Common myeloid progenitor, CD34-positive (primary cell): ENCODE measurements around the gene ITPR2.

Source experiments
- CTCF ChIA-PET: fragments of 350-600 bp; sonication (Branson Sonifier 250); formaldehyde crosslinking; loops from one replicate; lab custom pipeline; 2021; ENCODE audit warnings: antibody characterized with exemption; lab: Charles Lee
- POLR2A ChIA-PET: fragments of 350-600 bp; sonication (Branson Sonifier 250); formaldehyde crosslinking; loops from one replicate; lab custom pipeline; 2021; ENCODE audit warnings: antibody characterized with exemption; lab: Charles Lee
- DNase-seq, 3 donors: peaks; one replicate each; pipeline versions ENCODE4 v3.0.0 to v3.0.0-alpha.2; 2013
- H3K27ac ChIP-seq, 2 experiments: 1 replicate in 1 of 2; 2 replicates in 1 of 2; pipeline ENCODE4 v1.7.0; 2013; ENCODE audit warnings: inconsistent platforms in 2 of 2, low read length in 2 of 2, mild to moderate bottlenecking in 2 of 2, low read depth in 1 of 2, moderate library complexity in 1 of 2; ENCODE audit not compliant: severe bottlenecking in 2 of 2, insufficient read depth in 1 of 2, poor library complexity in 1 of 2
- H3K27me3 ChIP-seq, 5 experiments: replicated peaks in 2 of 5; 1 replicate in 3 of 5; 2 replicates in 2 of 5; pipeline versions ENCODE4 v1.6.1 to v1.7.0; 2013; ENCODE audit warnings: low read length in 4 of 5, mild to moderate bottlenecking in 2 of 5, moderate library complexity in 2 of 5, inconsistent platforms in 1 of 5; ENCODE audit not compliant: insufficient read depth in 5 of 5, control insufficient read depth in 4 of 5
- H3K36me3 ChIP-seq, 4 experiments: 1 replicate in 2 of 4; 2 replicates in 2 of 4; pipeline versions ENCODE4 v1.6.1 to v1.7.0; 2013; ENCODE audit warnings: low read length in 3 of 4, control low read depth in 1 of 4, mild to moderate bottlenecking in 1 of 4; ENCODE audit not compliant: control insufficient read depth in 4 of 4, insufficient read depth in 4 of 4
- H3K4me1 ChIP-seq, 4 experiments: 1 replicate in 3 of 4; 2 replicates in 1 of 4; pipeline versions ENCODE4 v1.6.1 to v1.7.1; 2013; ENCODE audit warnings: low read length in 3 of 4, mild to moderate bottlenecking in 3 of 4, control low read depth in 1 of 4, inconsistent platforms in 1 of 4, moderate library complexity in 1 of 4; ENCODE audit not compliant: control insufficient read depth in 4 of 4, insufficient read depth in 4 of 4; ENCODE audit errors: control extremely low read depth in 1 of 4
- H3K4me3 ChIP-seq, 7 experiments: 1 replicate in 4 of 7; 2 replicates in 3 of 7; pipeline versions ENCODE4 v1.5.1 to v1.7.0; 2013; ENCODE audit warnings: mild to moderate bottlenecking in 7 of 7, low read length in 6 of 7, moderate library complexity in 6 of 7, inconsistent platforms in 2 of 7, low read depth in 2 of 7, control low read depth in 1 of 7; ENCODE audit not compliant: insufficient read depth in 4 of 7, control insufficient read depth in 1 of 7; ENCODE audit errors: extremely low read depth in 1 of 7
- H3K9me3 ChIP-seq, 5 experiments: 1 replicate in 4 of 5; 2 replicates in 1 of 5; pipeline versions ENCODE4 v1.6.1 to v1.7.1; 2013; ENCODE audit warnings: low read length in 4 of 5, mild to moderate bottlenecking in 2 of 5, inconsistent platforms in 1 of 5, low read depth in 1 of 5, moderate library complexity in 1 of 5; ENCODE audit not compliant: control insufficient read depth in 4 of 5, insufficient read depth in 2 of 5; ENCODE audit errors: control extremely low read depth in 1 of 5
- WGBS: methylation state at CpG from one replicate; pipeline ENCODE4 v1.1.5; 2013; ENCODE audit not compliant: insufficient coverage; 5-methylcytosine and 5-hydroxymethylcytosine counted together

ITPR2 gene

DNA sequence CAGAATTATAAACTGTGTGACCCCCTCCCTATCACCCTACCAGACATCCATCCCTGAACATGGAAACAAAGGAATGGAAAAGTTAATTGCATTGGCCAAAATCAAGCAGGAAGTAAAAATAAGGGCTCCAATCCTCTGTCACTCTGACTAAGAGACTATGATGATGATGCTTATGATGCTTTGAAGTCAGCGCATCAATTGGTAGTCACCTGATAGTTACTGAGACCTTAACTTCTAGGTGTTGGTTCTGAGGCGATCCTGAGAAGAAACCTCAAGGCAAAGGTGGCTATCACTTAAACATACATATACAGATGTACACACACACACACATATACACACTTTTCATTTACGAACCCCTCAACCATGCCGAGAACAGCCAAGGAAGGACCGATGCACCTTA lies 6.6 kb downstream of the ITPR2 start:
- POLR2A ChIA-PET, result no interaction called here
- Histone ChIP-seq H3K4me1 (peaks cover 11 to 27% (median 14%) of the 10 kb centered on the region in 4 experiments), H3K9me3 (no peaks in the 10 kb centered on the region), H3K27me3 (no peaks in the 10 kb centered on the region), H3K36me3 (no peaks in the 10 kb centered on the region), H3K27ac (no peak overlapping the region), H3K4me3 (no peak overlapping the region)
- 100% methylated on average over 3 of the region's 5 CpGs for WGBS
- no peak for DNase-seq
- CTCF ChIA-PET, result interaction anchor here (0.9 kb wide), 1 partner anchor 16 kb away, joined by 3 read pairs; no protein-coding TSS in a partner anchor

DNA sequence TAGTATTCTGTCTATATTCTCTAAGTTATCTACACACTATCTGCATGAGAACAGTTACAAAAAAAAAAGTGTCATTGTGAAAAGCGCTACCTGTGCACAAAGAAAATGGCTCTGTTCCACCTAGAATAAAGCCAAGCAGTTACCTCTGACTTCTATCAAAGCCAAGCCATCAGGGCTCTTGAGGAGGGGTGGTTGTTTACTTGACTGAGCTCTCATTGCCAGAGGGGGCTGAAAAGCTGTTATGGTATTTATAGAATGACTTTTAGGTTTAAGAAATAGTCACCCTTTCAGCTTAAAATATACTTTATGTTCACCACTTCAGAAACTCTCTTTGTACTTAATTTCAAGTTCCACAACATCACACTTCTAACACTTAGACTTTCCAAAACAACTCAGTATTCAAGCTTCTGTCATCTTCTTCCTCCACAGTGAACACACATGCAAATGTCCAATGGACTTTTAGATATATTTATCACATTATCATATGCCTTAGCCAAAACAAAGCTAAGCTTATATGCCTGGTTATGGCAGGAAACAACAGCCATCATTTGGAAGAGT lies 7.5 kb downstream of the ITPR2 start:
- WGBS, result 80% methylated on average over 1 of the region's 1 CpG
- Histone ChIP-seq H3K27me3 (no peaks in the 10 kb centered on the region), H3K4me3 (no peak overlapping the region), H3K36me3 (no peaks in the 10 kb centered on the region), H3K9me3 (no peaks in the 10 kb centered on the region), H3K4me1 (peaks cover 4 to 18% (median 5%) of the 10 kb centered on the region in 4 experiments), H3K27ac (no peak overlapping the region)
- CTCF ChIA-PET, result interaction anchor here (0.6 to 1.4 kb wide), 4 partner anchors 8 to 16 kb away, joined by 3 to 4 read pairs (median 3); no protein-coding TSS in a partner anchor
- POLR2A ChIA-PET, result interaction anchor here (0.6 kb wide), 2 partner anchors 10 to 856 kb away, joined by 8 to 9 read pairs; no protein-coding TSS in a partner anchor
- DNase-seq, result no peak

DNA sequence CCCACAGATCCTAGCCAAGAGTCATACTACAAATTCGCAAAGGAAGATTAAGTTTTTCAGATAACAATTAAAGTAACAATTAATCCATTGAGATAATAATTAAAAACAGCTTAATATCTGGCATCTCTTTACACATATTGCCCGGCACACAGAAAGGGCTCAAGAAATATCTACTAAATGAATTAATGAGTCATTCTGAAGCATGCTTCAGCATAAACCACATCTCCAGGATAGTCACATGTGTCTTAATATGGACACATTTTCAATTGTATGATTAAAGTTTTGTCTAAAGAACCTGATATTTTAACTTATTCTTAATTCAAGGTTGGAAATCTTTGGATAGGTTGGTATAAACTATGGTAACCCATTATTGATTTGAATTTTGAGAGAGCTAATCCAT lies 9.6 kb downstream of the ITPR2 start:
- peak in 1 of 3 donors; percentile 37 for DNase-seq
- Histone ChIP-seq H3K27ac (no peak overlapping the region), H3K27me3 (no peaks in the 10 kb centered on the region), H3K9me3 (no peaks in the 10 kb centered on the region), H3K4me1 (peaks cover 0 to 5% (median 0%) of the 10 kb centered on the region in 4 experiments), H3K4me3 (no peak overlapping the region), H3K36me3 (no peaks in the 10 kb centered on the region)
- ChIA-PET POLR2A (no interaction called here), CTCF (interaction anchor here (1.5 kb wide), 1 partner anchor 23 kb away, joined by 3 read pairs; no protein-coding TSS in a partner anchor)
- WGBS, result 100% methylated on average over 1 of the region's 2 CpGs

DNA sequence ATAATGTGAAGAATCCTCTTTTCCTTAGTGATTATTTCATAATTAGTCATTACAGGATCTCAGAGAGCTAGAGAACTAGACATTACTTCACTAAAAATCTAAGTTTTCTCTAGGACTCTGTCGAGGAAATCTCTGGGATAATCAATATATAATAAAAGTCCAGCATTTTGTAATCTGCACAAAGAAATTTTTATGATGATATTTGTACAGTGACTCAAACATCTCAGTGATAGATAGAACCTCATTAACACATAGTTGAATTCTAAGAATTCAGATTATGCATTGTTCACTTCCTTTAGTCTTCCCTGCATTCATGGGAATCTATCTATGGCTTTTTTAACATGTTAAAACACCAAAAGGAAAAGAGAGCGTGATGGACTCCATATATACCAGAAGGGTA lies 11.0 kb downstream of the ITPR2 start:
- DNase-seq, result no peak
- POLR2A ChIA-PET, result no interaction called here
- H3K27me3 ChIP-seq, result no peaks in the 10 kb centered on the region
- H3K9me3 ChIP-seq, result no peaks in the 10 kb centered on the region
- H3K27ac ChIP-seq, result no peak overlapping the region
- no peak overlapping the region for H3K4me3 ChIP-seq
- WGBS, result no CpG with 5 or more reads among the region's 2 CpGs
- H3K36me3 ChIP-seq, result peaks cover 0 to 4% (median 0%) of the 10 kb centered on the region in 4 experiments
- H3K4me1 ChIP-seq, result no peaks in the 10 kb centered on the region
- CTCF ChIA-PET, result interaction anchor here (1.0 to 1.4 kb wide), 7 partner anchors 8 to 191 kb away, joined by 3 to 5 read pairs (median 4); partner anchors contain the start of gene ITPR2

DNA sequence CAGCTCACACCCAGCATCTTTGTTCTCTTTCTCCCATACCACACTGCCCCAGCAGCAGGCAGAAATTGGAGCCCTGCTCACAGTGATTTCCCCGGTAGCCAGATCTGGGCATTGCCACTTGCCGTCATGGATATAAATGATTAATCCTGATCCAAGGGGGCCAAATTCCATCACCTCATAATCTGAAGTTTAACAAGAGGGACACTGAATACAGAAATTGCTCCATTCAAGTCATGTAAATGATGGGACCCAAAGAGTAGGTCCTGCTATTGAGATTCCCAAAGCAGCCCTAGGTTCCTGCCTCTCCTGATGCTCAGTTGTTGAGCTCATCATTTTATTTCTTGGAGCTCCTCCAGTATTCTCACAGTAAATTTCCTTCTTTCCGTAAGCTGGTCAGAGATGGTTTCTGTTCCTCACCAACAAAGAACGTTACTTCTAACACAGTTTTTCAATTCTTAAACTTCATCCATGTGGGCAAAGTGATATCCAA lies 11.7 kb downstream of the ITPR2 start:
- no peak overlapping the region for H3K27ac ChIP-seq

DNA sequence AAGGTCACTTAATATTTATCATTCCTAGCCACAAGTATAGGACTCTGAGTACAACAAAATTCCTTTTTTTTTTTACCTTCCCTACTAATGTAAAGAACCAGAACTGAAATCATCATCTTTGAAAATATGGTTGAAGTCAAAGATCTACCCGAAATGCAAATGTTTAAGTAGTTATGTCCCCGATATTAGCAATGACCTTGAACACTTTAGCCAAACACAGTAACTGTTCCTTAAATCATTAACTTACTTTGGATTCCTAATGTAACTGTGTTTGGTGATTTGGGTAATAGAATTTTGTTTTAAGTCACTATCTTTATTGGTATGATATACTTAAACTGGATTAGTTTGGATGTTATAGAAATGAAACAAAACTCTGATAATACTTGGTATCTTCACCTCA lies 14.4 kb downstream of the ITPR2 start:
- no peak overlapping the region for H3K4me3 ChIP-seq
- no peak overlapping the region for H3K27ac ChIP-seq
- DNase-seq, result no peak
- no peaks in the 10 kb centered on the region for H3K9me3 ChIP-seq
- ChIA-PET POLR2A (no interaction called here), CTCF (interaction anchor here (0.7 kb wide), 1 partner anchor 647 kb away, joined by 3 read pairs; no protein-coding TSS in a partner anchor)
- peaks cover 2 to 8% (median 3%) of the 10 kb centered on the region in 4 experiments for H3K36me3 ChIP-seq
- no CpG with 5 or more reads among the region's 2 CpGs for WGBS
- no peaks in the 10 kb centered on the region for H3K4me1 ChIP-seq
- no peaks in the 10 kb centered on the region for H3K27me3 ChIP-seq

More for the DNA sequence above, 11.7 kb downstream of the ITPR2 start:
- Histone ChIP-seq H3K36me3 (peaks cover 0 to 4% (median under 1%) of the 10 kb centered on the region in 4 experiments), H3K4me1 (no peaks in the 10 kb centered on the region), H3K4me3 (no peak overlapping the region), H3K9me3 (no peaks in the 10 kb centered on the region), H3K27me3 (no peaks in the 10 kb centered on the region)
- CTCF ChIA-PET, result interaction anchor here (1.0 to 1.4 kb wide), 7 partner anchors 9 to 192 kb away, joined by 3 to 5 read pairs (median 4); partner anchors contain the start of gene ITPR2
- no CpG with 5 or more reads among the region's 4 CpGs for WGBS
- DNase-seq, result no peak
- POLR2A ChIA-PET, result no interaction called here

DNA sequence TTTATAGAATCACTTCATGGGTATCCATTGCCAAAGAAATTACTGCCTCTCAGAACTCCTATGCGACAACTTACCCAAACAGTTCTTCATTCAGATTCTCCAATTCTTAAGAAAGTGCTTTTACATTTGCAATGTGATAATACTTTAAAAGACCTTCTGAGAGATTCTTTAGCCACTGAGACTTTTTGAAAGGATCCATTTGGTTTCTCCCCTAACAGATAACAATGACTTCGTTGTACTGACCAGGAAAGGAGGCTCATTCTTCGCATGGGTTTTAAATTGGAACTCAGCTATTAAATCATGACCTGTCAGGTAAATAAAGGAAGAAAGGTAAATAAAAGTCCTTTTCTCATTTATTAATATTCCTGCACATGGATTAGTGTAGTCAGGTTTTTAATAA lies 14.8 kb downstream of the ITPR2 start:
- no peaks in the 10 kb centered on the region for H3K27me3 ChIP-seq
- no peaks in the 10 kb centered on the region for H3K4me1 ChIP-seq
- WGBS, result 100% methylated on average over 1 of the region's 3 CpGs
- peaks cover 2 to 9% (median 3%) of the 10 kb centered on the region in 4 experiments for H3K36me3 ChIP-seq
- ChIA-PET CTCF (interaction anchor here (0.7 kb wide), 1 partner anchor 647 kb away, joined by 3 read pairs; no protein-coding TSS in a partner anchor), POLR2A (no interaction called here)
- H3K9me3 ChIP-seq, result no peaks in the 10 kb centered on the region
- no peak overlapping the region for H3K27ac ChIP-seq
- no peak for DNase-seq
- no peak overlapping the region for H3K4me3 ChIP-seq
